ENCODE data around the gene EHBP1. TPM values are rescaled to one million over a fixed set of nuclear protein-coding genes. Genes with fewer than 3 reads are reported as not detected.

EHBP1 gene
- polyA plus RNA-seq, 1 of the 3 experiments (the other 2 are of a cell fraction), result 62.7 TPM

- H4K20me1 ChIP-seq (ENCODE audit: insufficient read depth), result no peaks in the 10 kb centered on the region
- H3K27ac ChIP-seq (ENCODE audit: low read depth in 2 of 2, low read length in 1 of 2), result no peak overlapping the region
- no peak overlapping the region for H3K9ac ChIP-seq
- H3K79me2 ChIP-seq (ENCODE audit: insufficient read depth), result no peaks in the 10 kb centered on the region
- no peaks in the 10 kb centered on the region for H3K9me2 ChIP-seq
- no peaks in the 10 kb centered on the region for H3F3A ChIP-seq (replicated peaks; ENCODE audit: insufficient read depth)
- H3K4me2 ChIP-seq, result no peak overlapping the region
- no peaks in the 10 kb centered on the region for H3K4me1 ChIP-seq (ENCODE audit: control insufficient read depth in 1 of 2, insufficient read depth in 2 of 2, low read depth in 1 of 2, low read length in 1 of 2)
- ChIA-PET CTCF (interaction anchor here (0.8 to 1.6 kb wide), 5 partner anchors 13 to 465 kb away, joined by 3 to 4 read pairs (median 3); no protein-coding TSS in a partner anchor), POLR2A (no interaction called here)
- H3K27me3 ChIP-seq (ENCODE audit: insufficient read depth), result no peaks in the 10 kb centered on the region
- 42% methylated on average over 4 of the region's 4 CpGs for WGBS (ENCODE audit: low lambda C conversion rate)
- H3K36me3 ChIP-seq (replicated peaks in 1 of 2; ENCODE audit: control insufficient read depth in 1 of 2, insufficient read depth in 2 of 2, low read length in 1 of 2), result no peaks in the 10 kb centered on the region
- no peak for TF ChIP-seq YY1 (IDR thresholded peaks at IDR 0.05; ENCODE audit: low read depth)
- no peak for TF ChIP-seq USF2 (IDR thresholded peaks at IDR 0.05; ENCODE audit: borderline replicate concordance, low read depth, low read length)
- TF ChIP-seq RXRA (IDR thresholded peaks at IDR 0.05; ENCODE audit: borderline replicate concordance, low read depth), result no peak
- 0 out of 2 replicates have a peak, but pooled peaks have one; percentile 17 for TF ChIP-seq SMC3 (IDR thresholded peaks at IDR 0.05; ENCODE audit: low read depth, low read length)
- TF ChIP-seq EZH2phosphoT487 (IDR thresholded peaks at IDR 0.05; ENCODE audit: borderline replicate concordance, low read depth), result no peak
- TF ChIP-seq NRF1 (IDR thresholded peaks at IDR 0.05; ENCODE audit: low read depth, low read length), result no peak
- no peak for TF ChIP-seq CHD2 (IDR thresholded peaks at IDR 0.05; ENCODE audit: low read length, partially characterized antibody)
- no peak for TF ChIP-seq MAX (IDR thresholded peaks at IDR 0.05; ENCODE audit: low read depth)
- no peak for TF ChIP-seq RCOR1 (IDR thresholded peaks at IDR 0.05; ENCODE audit: low read length)
- TF ChIP-seq, protein P1, sequence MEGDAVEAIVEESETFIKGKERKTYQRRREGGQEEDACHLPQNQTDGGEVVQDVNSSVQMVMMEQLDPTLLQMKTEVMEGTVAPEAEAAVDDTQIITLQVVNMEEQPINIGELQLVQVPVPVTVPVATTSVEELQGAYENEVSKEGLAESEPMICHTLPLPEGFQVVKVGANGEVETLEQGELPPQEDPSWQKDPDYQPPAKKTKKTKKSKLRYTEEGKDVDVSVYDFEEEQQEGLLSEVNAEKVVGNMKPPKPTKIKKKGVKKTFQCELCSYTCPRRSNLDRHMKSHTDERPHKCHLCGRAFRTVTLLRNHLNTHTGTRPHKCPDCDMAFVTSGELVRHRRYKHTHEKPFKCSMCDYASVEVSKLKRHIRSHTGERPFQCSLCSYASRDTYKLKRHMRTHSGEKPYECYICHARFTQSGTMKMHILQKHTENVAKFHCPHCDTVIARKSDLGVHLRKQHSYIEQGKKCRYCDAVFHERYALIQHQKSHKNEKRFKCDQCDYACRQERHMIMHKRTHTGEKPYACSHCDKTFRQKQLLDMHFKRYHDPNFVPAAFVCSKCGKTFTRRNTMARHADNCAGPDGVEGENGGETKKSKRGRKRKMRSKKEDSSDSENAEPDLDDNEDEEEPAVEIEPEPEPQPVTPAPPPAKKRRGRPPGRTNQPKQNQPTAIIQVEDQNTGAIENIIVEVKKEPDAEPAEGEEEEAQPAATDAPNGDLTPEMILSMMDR (IDR thresholded peaks at IDR 0.05), result peak; percentile 28; the same call in 1 of the 2 replicates
- TF ChIP-seq, protein P2, sequence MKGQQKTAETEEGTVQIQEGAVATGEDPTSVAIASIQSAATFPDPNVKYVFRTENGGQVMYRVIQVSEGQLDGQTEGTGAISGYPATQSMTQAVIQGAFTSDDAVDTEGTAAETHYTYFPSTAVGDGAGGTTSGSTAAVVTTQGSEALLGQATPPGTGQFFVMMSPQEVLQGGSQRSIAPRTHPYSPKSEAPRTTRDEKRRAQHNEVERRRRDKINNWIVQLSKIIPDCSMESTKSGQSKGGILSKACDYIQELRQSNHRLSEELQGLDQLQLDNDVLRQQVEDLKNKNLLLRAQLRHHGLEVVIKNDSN (IDR thresholded peaks at IDR 0.05; ENCODE audit: borderline replicate concordance, low read depth), result no peak
- no peak overlapping the region for H2AFZ ChIP-seq (ENCODE audit: low read depth)
- DNase-seq, result peak; percentile 10
- H3K9me3 ChIP-seq, result no peaks in the 10 kb centered on the region
- H3K4me3 ChIP-seq (ENCODE audit: low read depth in 2 of 2, low read length in 1 of 2), result no peak overlapping the region
Observed at GRCh38 chr2:63078852-63079606, 373.5 kb downstream of the EHBP1 start.

- TF ChIP-seq RXRA (IDR thresholded peaks at IDR 0.05; ENCODE audit: borderline replicate concordance, low read depth) (no peak), ELF1 (IDR thresholded peaks at IDR 0.05) (no peak), RAD21 (IDR thresholded peaks at IDR 0.05; ENCODE audit: low read length) (no peak), GABPA (IDR thresholded peaks at IDR 0.05; ENCODE audit: low read depth) (no peak), MXI1 (IDR thresholded peaks at IDR 0.05; ENCODE audit: low read depth, low read length) (no peak)
- CTCF ChIA-PET, result no interaction called here
- H3F3A ChIP-seq (replicated peaks; ENCODE audit: insufficient read depth), result no peaks in the 10 kb centered on the region
Observed at GRCh38 chr2:63081404-63081803, 375.9 kb downstream of the EHBP1 start.

More at GRCh38 chr2:63081404-63081803, 375.9 kb downstream of the EHBP1 start:
- POLR2A ChIA-PET, result no interaction called here
- Histone ChIP-seq H2AFZ (ENCODE audit: low read depth) (no peak overlapping the region), H3K9me2 (no peaks in the 10 kb centered on the region), H3K4me3 (ENCODE audit: low read depth in 2 of 2, low read length in 1 of 2) (no peak overlapping the region), H3K79me2 (ENCODE audit: insufficient read depth) (no peaks in the 10 kb centered on the region), H3K9me3 (no peaks in the 10 kb centered on the region), H3K27me3 (ENCODE audit: insufficient read depth) (no peaks in the 10 kb centered on the region), H3K36me3 (replicated peaks in 1 of 2; ENCODE audit: control insufficient read depth in 1 of 2, insufficient read depth in 2 of 2, low read length in 1 of 2) (no peaks in the 10 kb centered on the region), H3K9ac (no peak overlapping the region), H3K4me1 (ENCODE audit: control insufficient read depth in 1 of 2, insufficient read depth in 2 of 2, low read depth in 1 of 2, low read length in 1 of 2) (no peaks in the 10 kb centered on the region), H3K27ac (ENCODE audit: low read depth in 2 of 2, low read length in 1 of 2) (no peak overlapping the region), H4K20me1 (ENCODE audit: insufficient read depth) (no peaks in the 10 kb centered on the region), H3K4me2 (no peak overlapping the region)
- DNase-seq, result no peak
- 36% methylated on average over 4 of the region's 4 CpGs for WGBS (ENCODE audit: low lambda C conversion rate)
